Measurements from ENCODE around the gene ZNF436. TPM values are rescaled to one million over a fixed set of nuclear protein-coding genes. Genes with fewer than 3 reads are reported as not detected.

ZNF436 gene
- total RNA-seq, 1 experiment from 2014 or later = 0.52 TPM

GRCh38 chr1:23407016-23407630 is 37.5 kb upstream of the ZNF436 start:
- H3K27ac ChIP-seq (ENCODE audit: insufficient read length, low read depth, low read length) = no peak overlapping the region
- no peak overlapping the region for H4K5ac ChIP-seq (ENCODE audit: insufficient read length, low read depth, low read length)
- Mint-ChIP-seq H3K9me3 (no peaks in the 10 kb centered on the region), H3K36me3 (ENCODE audit: insufficient read depth in 1 of 3, low read depth in 3 of 3) (no peaks in the 10 kb centered on the region), H3K27me3 (ENCODE audit: low read depth) (no peaks in the 10 kb centered on the region; the same call in 1 of the 2 replicates), H3K4me3 (no peak overlapping the region), H3K27ac (no peak overlapping the region), H3K4me1 (peaks cover 4 to 10% of the 10 kb centered on the region in 2 experiments; a peak in 3 of 4 replicates)
- H3K79me2 ChIP-seq (ENCODE audit: insufficient read depth, low read length) = no peaks in the 10 kb centered on the region
- H3K4ac ChIP-seq (ENCODE audit: low read depth, low read length) = no peak overlapping the region
- H3K4me2 ChIP-seq (ENCODE audit: insufficient read depth, insufficient read length, low read length) = no peak overlapping the region
- no peak overlapping the region for H2BK12ac ChIP-seq (ENCODE audit: insufficient read length, low read depth, low read length)
- no peak overlapping the region for H3K18ac ChIP-seq (ENCODE audit: insufficient read length, low read depth, low read length)
- H2AK5ac ChIP-seq (ENCODE audit: insufficient read length, low read length) = no peak overlapping the region
- H2BK20ac ChIP-seq (ENCODE audit: low read depth, low read length, poor library complexity, severe bottlenecking) = no peak overlapping the region
- WGBS (ENCODE audit: extremely low coverage, insufficient read length, low lambda C conversion rate) = no CpG with 5 or more reads among the region's 8 CpGs
- H3K9ac ChIP-seq (ENCODE audit: extremely low read depth, insufficient read length, low read length) = no peak overlapping the region
- no peak overlapping the region for H2BK5ac ChIP-seq (ENCODE audit: insufficient read length, low read length)
- no peak overlapping the region for H3T11ph ChIP-seq (ENCODE audit: low read length)
- H2BK120ac ChIP-seq (ENCODE audit: low read depth, low read length, poor library complexity, severe bottlenecking) = no peak overlapping the region
- H4K8ac ChIP-seq (replicated peaks; ENCODE audit: insufficient read length, low read depth, low read length) = no peak overlapping the region
- no peak overlapping the region for H2AFZ ChIP-seq (ENCODE audit: low read length)
- TF ChIP-seq CTCF (conservative IDR thresholded peaks at IDR 0.05) = no peak
- H3K4me1 ChIP-seq (ENCODE audit: insufficient read depth, low read length) = no peaks in the 10 kb centered on the region
- no peak overlapping the region for H4K91ac ChIP-seq (ENCODE audit: insufficient read length, low read depth, low read length)
- H3K56ac ChIP-seq (ENCODE audit: insufficient read length, low read depth, low read length) = no peak overlapping the region
- no peak for DNase-seq
- no peak overlapping the region for H3K23ac ChIP-seq (ENCODE audit: insufficient read length, low read depth, low read length)
- no peak overlapping the region for H2BK15ac ChIP-seq (ENCODE audit: low read depth, low read length)
- no peaks in the 10 kb centered on the region for H3K79me1 ChIP-seq (ENCODE audit: insufficient read depth, low read depth, low read length, poor library complexity, severe bottlenecking)
- peaks cover 16% of the 10 kb centered on the region; the same call in 1 of the 2 replicates for H3K27me3 ChIP-seq (ENCODE audit: insufficient read depth, low read length)
- no peaks in the 10 kb centered on the region for H3K9me3 ChIP-seq (ENCODE audit: control insufficient read depth, low read depth, low read length)
- peaks cover 1% of the 10 kb centered on the region for H4K20me1 ChIP-seq (ENCODE audit: control insufficient read depth, insufficient read depth, insufficient read length)
- no peak overlapping the region for H3K14ac ChIP-seq (ENCODE audit: insufficient read depth, low read length)
- H3K23me2 ChIP-seq (ENCODE audit: insufficient read length, low read depth, low read length, poor library complexity, severe bottlenecking) = peaks cover 3% of the 10 kb centered on the region

All from H9 (cell line).